Skeletal muscle tissue (tissue), 4 donors: ENCODE measurements around the gene DENND1A. TPM values are rescaled to one million over a fixed set of nuclear protein-coding genes. Genes with fewer than 3 reads are reported as not detected.

Experiments
- H3K27ac ChIP-seq: one replicate; pipeline ENCODE4 v1.7.0; 2013; ENCODE audit warnings: mild to moderate bottlenecking, low read depth, low read length, inconsistent platforms
- H3K27me3 ChIP-seq, 3 donors: one replicate each; pipeline ENCODE4 v1.7.0; 2013; ENCODE audit warnings: low read length in 3 of 3; ENCODE audit not compliant: control insufficient read depth in 3 of 3, insufficient read depth in 3 of 3
- H3K36me3 ChIP-seq, 3 donors: one replicate each; pipeline ENCODE4 v1.7.0; 2013; ENCODE audit warnings: low read length in 3 of 3; ENCODE audit not compliant: control insufficient read depth in 3 of 3, insufficient read depth in 3 of 3
- H3K4me1 ChIP-seq, 3 donors: one replicate each; pipeline ENCODE4 v1.7.0; 2013; ENCODE audit warnings: low read length in 3 of 3, mild to moderate bottlenecking in 3 of 3; ENCODE audit not compliant: control insufficient read depth in 3 of 3, insufficient read depth in 3 of 3
- H3K4me3 ChIP-seq, 3 donors: one replicate each; pipeline ENCODE4 v1.7.0; 2013; ENCODE audit warnings: low read length in 3 of 3
- H3K9ac ChIP-seq, 3 donors: one replicate each; pipeline ENCODE4 v1.7.0; 2013; ENCODE audit warnings: low read length in 3 of 3, mild to moderate bottlenecking in 3 of 3, moderate library complexity in 2 of 3, low read depth in 1 of 3
- H3K9me3 ChIP-seq, 3 donors: one replicate each; pipeline ENCODE4 v1.7.0; 2013; ENCODE audit warnings: low read length in 3 of 3; ENCODE audit not compliant: control insufficient read depth in 3 of 3
- total RNA-seq: library from RNA; depleted of rRNA; stranded (reverse); fragments of >200 nt; gene quantifications from one replicate; pipeline ENCODE4 v1.2.3, GENCODE V29; 2014
- donor health status: Osteomylitis.

Gene DENND1A
- total RNA-seq, 1 donor from 2014 or later, result 23.5 TPM

DNA sequence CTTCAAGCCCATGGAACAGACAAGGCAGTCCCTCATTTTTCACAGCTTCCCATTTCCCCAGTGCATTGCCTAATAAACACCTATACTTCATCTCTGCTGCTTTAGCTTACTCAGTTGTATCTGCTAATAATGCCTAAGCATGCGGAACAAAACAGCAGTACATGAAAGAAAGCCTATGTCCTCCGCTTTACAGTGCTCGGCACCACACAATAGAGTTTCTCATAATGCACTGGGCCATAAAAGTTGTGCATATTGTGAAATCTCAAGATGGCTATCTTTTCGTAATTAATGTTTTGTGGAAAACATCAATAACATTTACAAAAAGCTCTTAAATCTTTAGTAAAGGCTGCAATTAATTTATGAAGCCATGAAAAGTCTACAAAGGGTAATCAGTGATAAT lies 69.3 kb downstream of the DENND1A start:
- no peaks in the 10 kb centered on the region for H3K27me3 ChIP-seq
- H3K4me3 ChIP-seq, result no peak overlapping the region
- H3K27ac ChIP-seq, result no peak overlapping the region
- peaks cover 0 to 10% (median 2%) of the 10 kb centered on the region in 3 donors for H3K4me1 ChIP-seq
- no peak overlapping the region for H3K9ac ChIP-seq
- no peaks in the 10 kb centered on the region for H3K36me3 ChIP-seq
- H3K9me3 ChIP-seq, result no peaks in the 10 kb centered on the region

- H3K27ac ChIP-seq, result no peak overlapping the region
- no peak overlapping the region for H3K4me3 ChIP-seq
- H3K9ac ChIP-seq, result no peak overlapping the region
- peaks cover 0 to 2% (median 0%) of the 10 kb centered on the region in 3 donors for H3K9me3 ChIP-seq
- no peaks in the 10 kb centered on the region for H3K4me1 ChIP-seq
- H3K36me3 ChIP-seq, result no peaks in the 10 kb centered on the region
- H3K27me3 ChIP-seq, result no peaks in the 10 kb centered on the region
Measured at GRCh38 chr9:123852403-123852802, 77.5 kb downstream of the DENND1A start.

DNA sequence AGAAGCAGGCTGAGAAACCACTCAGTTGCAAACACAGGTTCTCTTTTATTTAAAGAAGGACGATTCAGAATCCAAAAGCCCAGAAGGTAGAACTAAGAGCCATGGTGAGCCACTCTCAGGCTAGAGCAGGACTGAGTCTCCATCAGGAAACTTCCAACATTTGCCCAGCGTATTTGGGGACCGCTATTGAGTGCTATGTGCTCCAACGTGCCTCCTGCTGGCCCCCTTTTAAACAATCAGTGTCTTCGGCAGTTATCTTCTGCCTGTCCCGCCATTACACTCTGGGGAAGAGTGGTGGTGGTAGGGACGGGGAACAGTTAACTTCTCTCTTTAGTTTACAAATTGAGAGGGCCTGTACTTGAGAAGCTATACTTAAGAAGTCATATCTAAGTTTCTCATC lies 78.1 kb downstream of the DENND1A start:
- Histone ChIP-seq H3K27me3 (no peaks in the 10 kb centered on the region), H3K36me3 (no peaks in the 10 kb centered on the region), H3K4me1 (no peaks in the 10 kb centered on the region), H3K9me3 (peaks cover 0 to 3% (median 0%) of the 10 kb centered on the region in 3 donors), H3K27ac (no peak overlapping the region), H3K9ac (no peak overlapping the region), H3K4me3 (no peak overlapping the region)

- Histone ChIP-seq H3K4me1 (no peaks in the 10 kb centered on the region), H3K9ac (no peak overlapping the region), H3K27me3 (no peaks in the 10 kb centered on the region), H3K27ac (no peak overlapping the region), H3K36me3 (no peaks in the 10 kb centered on the region), H3K9me3 (peaks cover 0 to 4% (median 2%) of the 10 kb centered on the region in 3 donors), H3K4me3 (no peak overlapping the region)
Measured at GRCh38 chr9:123848447-123849085, 81.4 kb downstream of the DENND1A start.

- Histone ChIP-seq H3K9ac (no peak overlapping the region), H3K4me1 (no peaks in the 10 kb centered on the region), H3K27me3 (no peaks in the 10 kb centered on the region), H3K36me3 (no peaks in the 10 kb centered on the region), H3K4me3 (no peak overlapping the region), H3K9me3 (peaks cover 0 to 4% (median 2%) of the 10 kb centered on the region in 3 donors), H3K27ac (no peak overlapping the region)
Measured at GRCh38 chr9:123846966-123847365, 83.0 kb downstream of the DENND1A start.

DNA sequence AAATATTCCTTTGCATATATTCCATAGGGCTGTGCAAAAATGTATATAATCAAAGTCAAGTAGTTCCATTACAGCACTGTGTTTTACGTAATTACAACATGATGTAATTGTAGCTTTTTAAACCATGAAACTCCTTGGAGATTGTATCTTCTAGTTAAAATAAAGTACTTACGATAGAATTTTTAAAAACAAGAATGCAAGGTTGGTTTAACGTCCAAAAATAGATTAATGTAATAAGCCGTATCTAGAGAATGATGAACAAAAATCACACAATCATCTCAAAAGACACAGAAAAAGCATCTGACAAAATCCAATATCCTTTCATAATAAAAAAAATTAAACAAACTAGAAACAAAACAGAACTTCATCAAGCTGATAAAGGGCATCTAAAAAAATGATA lies 86.2 kb downstream of the DENND1A start:
- Histone ChIP-seq H3K36me3 (no peaks in the 10 kb centered on the region), H3K27ac (no peak overlapping the region), H3K9ac (no peak overlapping the region), H3K27me3 (no peaks in the 10 kb centered on the region), H3K4me1 (no peaks in the 10 kb centered on the region), H3K9me3 (peaks cover 0 to 4% (median 2%) of the 10 kb centered on the region in 3 donors), H3K4me3 (no peak overlapping the region)

DNA sequence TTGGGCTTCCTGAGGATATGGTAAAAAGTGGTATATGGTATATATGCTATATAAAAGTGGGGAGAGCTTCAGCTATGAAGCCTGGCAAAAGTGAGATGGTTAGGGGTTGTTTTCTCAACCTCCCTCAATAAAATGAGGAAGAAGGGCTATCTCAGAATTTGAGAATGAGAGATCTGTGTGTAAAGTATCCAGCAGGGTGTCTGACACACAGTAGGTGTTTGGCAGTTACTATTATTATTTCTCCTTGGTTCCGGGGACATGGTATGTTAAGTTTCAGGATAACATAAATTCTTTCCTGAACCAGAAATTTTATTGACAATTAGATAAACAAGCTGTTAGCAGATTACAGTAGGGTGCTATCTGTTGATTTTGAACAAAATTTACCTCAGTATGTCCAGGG lies 94.1 kb downstream of the DENND1A start:
- H3K4me1 ChIP-seq, result no peaks in the 10 kb centered on the region
- H3K36me3 ChIP-seq, result no peaks in the 10 kb centered on the region
- no peaks in the 10 kb centered on the region for H3K27me3 ChIP-seq
- no peaks in the 10 kb centered on the region for H3K9me3 ChIP-seq
- no peak overlapping the region for H3K4me3 ChIP-seq
- no peak overlapping the region for H3K9ac ChIP-seq
- no peak overlapping the region for H3K27ac ChIP-seq

DNA sequence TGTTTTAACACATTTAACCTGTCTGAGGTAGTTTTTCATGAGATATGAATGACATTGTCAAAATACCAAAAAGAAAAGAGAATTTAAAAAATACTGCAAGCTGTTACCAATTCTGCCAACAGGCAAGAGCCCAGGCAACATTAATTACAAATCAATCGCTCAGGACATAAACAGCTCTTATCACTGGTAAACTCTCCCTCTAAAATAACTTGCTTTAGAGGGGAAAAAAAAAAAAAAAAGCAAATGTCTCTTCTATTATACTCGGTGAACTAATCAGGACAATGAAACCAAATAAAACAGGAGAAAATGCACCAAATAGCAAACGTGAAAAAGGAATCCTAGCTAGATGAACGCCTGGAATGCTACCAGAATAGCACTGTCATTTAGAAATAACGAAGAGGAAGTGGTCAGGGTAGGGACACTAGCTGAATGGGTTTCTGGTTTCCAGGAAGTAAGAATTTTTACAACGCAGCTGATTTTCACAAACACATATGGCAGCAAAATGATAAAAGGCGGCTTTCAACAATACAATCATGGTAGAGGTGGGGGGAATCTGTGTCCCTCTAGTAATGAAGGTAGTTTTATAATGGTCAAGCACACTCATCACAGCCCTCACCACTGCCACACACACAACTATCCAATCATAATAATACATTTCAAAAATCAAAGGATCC lies 94.9 kb downstream of the DENND1A start:
- Histone ChIP-seq H3K4me3 (no peak overlapping the region), H3K27me3 (no peaks in the 10 kb centered on the region), H3K9me3 (no peaks in the 10 kb centered on the region), H3K27ac (no peak overlapping the region), H3K9ac (no peak overlapping the region), H3K4me1 (no peaks in the 10 kb centered on the region), H3K36me3 (no peaks in the 10 kb centered on the region)

- no peaks in the 10 kb centered on the region for H3K27me3 ChIP-seq
- no peak overlapping the region for H3K27ac ChIP-seq
- no peaks in the 10 kb centered on the region for H3K4me1 ChIP-seq
- H3K4me3 ChIP-seq, result no peak overlapping the region
- no peak overlapping the region for H3K9ac ChIP-seq
- H3K36me3 ChIP-seq, result no peaks in the 10 kb centered on the region
- no peaks in the 10 kb centered on the region for H3K9me3 ChIP-seq
Measured at GRCh38 chr9:123834218-123834888, 95.6 kb downstream of the DENND1A start.
